Transverse colon (tissue), 4 donors: Measurements from ENCODE around the gene USP17L12. TPM values are rescaled to one million over a fixed set of nuclear protein-coding genes. Genes with fewer than 3 reads are reported as not detected.
"Not testable (repeated sequence)": the region's sequence is repeated elsewhere in the genome, so short reads cannot be mapped to it uniquely, and the experiment has no call there.

Experiments used
- DNase-seq: peaks from one replicate; pipeline ENCODE4 v3.0.0-alpha.2; 2019
- H3K27ac ChIP-seq, 4 donors: fragments of 200-600 bp; sonication (generic); 2 replicates each; pipeline ENCODE4 v1.5.1; 2016 to 2018; ENCODE audit warnings: inconsistent platforms in 4 of 4
- H3K27me3 ChIP-seq: fragments of 200-600 bp; sonication (generic); 2 replicates; pipeline ENCODE4 v1.5.1; 2017; ENCODE audit warnings: inconsistent platforms
- H3K36me3 ChIP-seq, 4 donors: fragments of 200-600 bp; sonication (generic); 2 replicates each; pipeline ENCODE4 v1.5.1; 2017 to 2019; ENCODE audit warnings: inconsistent platforms in 4 of 4
- H3K4me1 ChIP-seq, 4 donors: fragments of 200-600 bp; sonication (generic); 2 replicates each; pipeline ENCODE4 v1.5.1; 2017 to 2020; ENCODE audit warnings: inconsistent platforms in 4 of 4
- H3K4me3 ChIP-seq, 4 donors: fragments of 200-600 bp; sonication (generic); 1 replicate in 1 of 4; 2 replicates in 3 of 4; pipeline versions ENCODE4 v1.5.1 to v1.6.1; 2017 to 2019; ENCODE audit warnings: inconsistent platforms in 4 of 4
- H3K9me3 ChIP-seq, 2 donors: fragments of 200-600 bp; sonication (generic); 2 replicates each; pipeline ENCODE4 v1.5.1; 2017 to 2019; ENCODE audit warnings: inconsistent platforms in 2 of 2
- WGBS, 2 donors: methylation state at CpG; one replicate each; pipeline ENCODE4 v1.1.5; 2018; ENCODE audit warnings: low coverage in 1 of 2; 5-methylcytosine and 5-hydroxymethylcytosine counted together
- in situ Hi-C, 4 donors: fragments of 200-750 bp; cut with MboI; loops; one replicate each; pipeline versions ENCODE4 v1.15.0 to v1.15.1; 2017; ENCODE audit warnings: low sequenced_read_pairs in 3 of 4, low pct_ligation_motif_present in 1 of 4, low pct_unique_long_range_greater_than_20kb in 1 of 4
- intact Hi-C: fragments of 100-400 bp; cut with DNase I; formaldehyde crosslinking; loops from one replicate; pipeline ENCODE4 v1.15.1; 2023; ENCODE audit warnings: low total_unique reads
- total RNA-seq, 4 donors: library from RNA; depleted of rRNA; stranded (reverse); fragments of >200 nt; gene quantifications; one replicate each; pipeline ENCODE4 v1.1.0, GENCODE V29; 2016

USP17L12 gene
- total RNA-seq: not detected

GRCh38 chr4:9219852-9220251, at the start of gene USP17L12:
Gene USP17L12 (plus strand): TSS chr4:9220152. CDS start chr4:9220152, 0 bp downstream.
- in situ Hi-C loops, intact Hi-C loops, DNase-seq, H3K27ac ChIP-seq, H3K36me3 ChIP-seq, H3K4me3 ChIP-seq, H3K4me1 ChIP-seq, H3K9me3 ChIP-seq, H3K27me3 ChIP-seq: not testable (repeated sequence)
- WGBS, 2 donors: no CpG with 5 or more reads among the region's 13 CpGs

- 92% methylated on average over 4 of the region's 13 CpGs; no CpG with 5 or more reads in 1 of the 2 donors for WGBS, 2 donors
- H3K4me1 ChIP-seq, H3K9me3 ChIP-seq, H3K27ac ChIP-seq, H3K27me3 ChIP-seq, intact Hi-C loops, H3K4me3 ChIP-seq, in situ Hi-C loops, H3K36me3 ChIP-seq, DNase-seq: not testable (repeated sequence)
Measured at GRCh38 chr4:9210357-9210756, 9.6 kb upstream of the USP17L12 start, which contains the start of gene USP17L10. Gene USP17L10 (plus strand): TSS chr4:9210657. CDS start chr4:9210657, 0 bp downstream.

GRCh38 chr4:9214701-9215100, 5.3 kb upstream of the USP17L12 start:
- H3K27me3 ChIP-seq, DNase-seq, H3K36me3 ChIP-seq, in situ Hi-C loops, H3K4me1 ChIP-seq, intact Hi-C loops, H3K4me3 ChIP-seq, H3K27ac ChIP-seq, H3K9me3 ChIP-seq: not testable (repeated sequence)
- WGBS, 2 donors: 77 to 81% methylated on average over 6 to 11 of the region's 14 CpGs

- H3K4me3 ChIP-seq, in situ Hi-C loops, H3K9me3 ChIP-seq, H3K27ac ChIP-seq, H3K36me3 ChIP-seq, H3K27me3 ChIP-seq, intact Hi-C loops, DNase-seq, H3K4me1 ChIP-seq: not testable (repeated sequence)
- WGBS, 2 donors: no CpG with 5 or more reads among the region's 14 CpGs
Measured at GRCh38 chr4:9215105-9215504, 4.8 kb upstream of the USP17L12 start, which contains the start of gene USP17L11. Gene USP17L11 (plus strand): TSS chr4:9215405. CDS start chr4:9215405, 0 bp downstream.

- H3K9me3 ChIP-seq, H3K4me3 ChIP-seq, H3K36me3 ChIP-seq, H3K27ac ChIP-seq, intact Hi-C loops, in situ Hi-C loops, H3K27me3 ChIP-seq, DNase-seq, H3K4me1 ChIP-seq: not testable (repeated sequence)
- WGBS, 2 donors: no CpG with 5 or more reads among the region's 14 CpGs
Measured at GRCh38 chr4:9224596-9224995, 4.6 kb downstream of the USP17L12 start, which contains the start of gene USP17L13. Gene USP17L13 (plus strand): TSS chr4:9224896. CDS start chr4:9224896, 0 bp downstream.

- H3K27ac ChIP-seq, H3K9me3 ChIP-seq, H3K4me1 ChIP-seq, H3K36me3 ChIP-seq, intact Hi-C loops, H3K27me3 ChIP-seq, in situ Hi-C loops, H3K4me3 ChIP-seq: not testable (repeated sequence)
- DNase-seq: peak; percentile 7
- 94% methylated on average over 5 of the region's 8 CpGs; no CpG with 5 or more reads in 1 of the 2 donors for WGBS, 2 donors
Measured at GRCh38 chr4:9230249-9230648, 10.3 kb downstream of the USP17L12 start.

GRCh38 chr4:9234085-9234484, 14.1 kb downstream of the USP17L12 start, which contains the start of gene USP17L15:
Gene USP17L15 (plus strand): TSS chr4:9234385. CDS start chr4:9234385, 0 bp downstream.
- DNase-seq, intact Hi-C loops, H3K4me1 ChIP-seq, H3K27me3 ChIP-seq, H3K9me3 ChIP-seq, H3K36me3 ChIP-seq, H3K4me3 ChIP-seq, in situ Hi-C loops, H3K27ac ChIP-seq: not testable (repeated sequence)
- no CpG with 5 or more reads among the region's 15 CpGs for WGBS, 2 donors

GRCh38 chr4:9238461-9238860, 18.5 kb downstream of the USP17L12 start:
- not testable (repeated sequence) for DNase-seq

GRCh38 chr4:9243579-9243978, 23.6 kb downstream of the USP17L12 start, which contains the start of gene USP17L17:
Gene USP17L17 (plus strand): TSS chr4:9243879. CDS start chr4:9243879, 0 bp downstream.
- H3K4me3 ChIP-seq, in situ Hi-C loops, intact Hi-C loops, H3K27me3 ChIP-seq, H3K9me3 ChIP-seq, H3K4me1 ChIP-seq, H3K27ac ChIP-seq, DNase-seq, H3K36me3 ChIP-seq: not testable (repeated sequence)
- 97 to 98% methylated on average over 5 to 10 of the region's 14 CpGs for WGBS, 2 donors

More at GRCh38 chr4:9238461-9238860, 18.5 kb downstream of the USP17L12 start:
- H3K9me3 ChIP-seq, H3K27ac ChIP-seq, H3K4me3 ChIP-seq, intact Hi-C loops, H3K36me3 ChIP-seq, H3K27me3 ChIP-seq, H3K4me1 ChIP-seq, in situ Hi-C loops: not testable (repeated sequence)
- WGBS, 2 donors: 100% methylated on average over 2 of the region's 12 CpGs; no CpG with 5 or more reads in 1 of the 2 donors

- WGBS, 2 donors: 86 to 92% methylated on average over 10 to 19 of the region's 26 CpGs
- DNase-seq: peak; percentile 7
- H3K4me3 ChIP-seq, H3K9me3 ChIP-seq, H3K4me1 ChIP-seq, in situ Hi-C loops, intact Hi-C loops, H3K27ac ChIP-seq, H3K36me3 ChIP-seq, H3K27me3 ChIP-seq: not testable (repeated sequence)
Measured at GRCh38 chr4:9247953-9248680, 28.2 kb downstream of the USP17L12 start, which contains the start of gene USP17L18. Gene USP17L18 (plus strand): TSS chr4:9248630. CDS start chr4:9248630, 0 bp downstream.
